COLO668 (cell line): ENCODE data around the gene LPAR1.

Experiments
- DNase-seq: peaks from one replicate; lab custom pipeline; 2025; ENCODE audit not compliant: unreplicated experiment; lab: John Stamatoyannopoulos, UW

The LPAR1 gene

DNA sequence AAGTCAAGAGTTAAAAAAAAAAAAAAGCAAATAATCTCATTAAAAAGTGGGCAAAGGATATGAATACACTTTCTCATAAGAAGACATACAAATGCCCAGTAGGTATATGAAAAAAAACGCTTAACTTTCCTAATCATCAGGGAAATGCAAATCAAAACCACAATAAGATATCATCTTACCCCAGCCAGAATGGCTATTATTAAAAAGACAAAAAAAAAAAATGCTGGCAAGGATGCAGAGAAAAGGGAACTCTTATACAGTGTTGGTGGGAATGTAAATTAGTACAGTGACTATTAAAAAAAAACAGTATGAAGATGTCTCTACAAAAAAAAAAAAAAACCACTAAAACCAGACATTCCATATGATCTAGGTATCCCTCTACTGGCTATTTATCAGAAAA is 79.4 kb downstream of the LPAR1 start:
- no peak for DNase-seq

DNA sequence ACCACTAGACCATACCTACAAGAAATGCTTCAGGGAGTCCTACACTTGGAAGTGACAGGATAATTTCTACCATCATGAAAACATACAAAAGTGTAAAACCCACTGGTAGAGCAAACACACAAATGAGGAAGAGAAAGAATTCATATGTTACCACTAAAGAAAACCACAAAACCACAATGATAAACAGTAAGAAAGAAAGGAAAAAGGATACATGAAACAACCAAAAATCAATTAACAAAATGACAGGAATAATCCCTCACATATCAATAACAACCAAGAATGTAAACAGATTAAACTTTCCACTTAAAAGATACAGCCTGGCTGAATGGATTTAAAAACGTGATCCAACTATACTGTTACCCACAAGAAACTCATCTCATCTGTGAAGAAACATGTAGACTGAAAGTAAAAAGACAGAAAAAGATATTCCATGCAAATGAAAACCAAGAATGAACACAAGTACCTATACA is 83.4 kb downstream of the LPAR1 start:
- DNase-seq = no peak

GRCh38 chr9:110952540-110952859 is 85.8 kb downstream of the LPAR1 start:
- DNase-seq = peak; percentile 18

DNA sequence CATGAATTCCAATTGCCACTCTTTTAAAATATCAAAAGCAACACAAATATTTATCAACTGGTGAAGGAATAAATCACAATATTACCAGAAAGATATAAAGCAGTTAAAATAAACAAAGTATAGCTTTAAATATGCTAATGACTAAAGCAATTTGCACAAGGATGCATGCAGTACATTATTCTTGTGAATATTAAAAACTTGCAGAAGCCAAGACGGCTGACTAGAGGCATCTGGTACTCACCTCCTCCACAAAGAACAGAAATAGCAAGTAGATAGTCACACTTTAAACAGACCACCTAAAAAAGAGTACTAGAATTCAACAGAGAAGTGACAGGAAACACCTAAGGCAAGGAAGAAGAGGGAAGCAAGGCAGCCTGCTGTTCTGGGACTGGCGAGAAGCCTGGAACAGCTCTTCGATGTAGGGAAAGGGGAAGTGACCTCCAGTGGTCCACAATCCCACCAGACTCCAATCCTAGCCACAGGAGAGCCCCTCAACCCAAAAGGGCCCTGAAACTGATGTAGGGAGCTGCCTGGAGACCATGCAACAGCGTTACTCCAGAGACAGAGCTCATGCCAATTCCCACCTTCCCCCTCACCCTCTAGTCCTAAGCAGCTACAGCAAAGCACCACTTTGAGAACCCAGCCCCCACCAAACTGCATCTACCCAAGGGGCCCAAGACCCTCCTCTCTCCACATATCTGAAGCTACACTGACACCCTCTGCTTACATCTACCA is 86.3 kb downstream of the LPAR1 start:
- DNase-seq = no peak

- DNase-seq = no peak
Measured at GRCh38 chr9:110950041-110950645, 88.1 kb downstream of the LPAR1 start.

- DNase-seq = no peak
Measured at GRCh38 chr9:110949081-110949480, 89.2 kb downstream of the LPAR1 start.

GRCh38 chr9:110947491-110948044 is 90.7 kb downstream of the LPAR1 start:
- no peak for DNase-seq

GRCh38 chr9:110942522-110942921 is 95.7 kb downstream of the LPAR1 start:
- no peak for DNase-seq

DNA sequence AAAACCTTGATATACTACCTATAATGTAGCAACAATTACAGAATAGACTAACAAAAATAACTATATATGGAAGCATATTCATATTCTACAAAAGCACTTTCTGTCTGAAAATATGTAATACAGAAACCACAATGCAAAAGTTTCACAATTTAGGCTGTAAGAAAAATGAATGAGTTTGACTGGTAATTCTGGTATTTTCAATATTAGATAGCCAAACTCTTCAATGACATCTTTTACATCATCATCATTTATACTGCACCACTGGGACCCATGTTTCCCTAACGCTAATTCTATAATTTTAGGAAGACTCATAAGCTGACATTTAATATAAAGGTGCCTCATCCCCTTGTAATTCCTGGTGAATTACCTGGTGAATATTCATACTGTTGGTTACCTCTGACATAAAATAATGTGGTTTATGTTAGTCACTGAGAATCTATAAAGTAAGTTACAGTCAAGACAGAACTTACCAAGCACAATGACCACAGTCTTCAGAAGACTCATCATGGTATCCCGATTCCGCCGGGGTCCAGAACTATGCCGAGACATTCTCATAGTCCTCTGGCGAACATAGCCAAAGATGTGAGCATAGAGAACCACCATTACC is 97.2 kb downstream of the LPAR1 start:
- DNase-seq = no peak

- no peak for DNase-seq
Measured at GRCh38 chr9:110939573-110939972, 98.7 kb downstream of the LPAR1 start.

- DNase-seq = no peak
Measured at GRCh38 chr9:110939047-110939446, 99.2 kb downstream of the LPAR1 start.

DNA sequence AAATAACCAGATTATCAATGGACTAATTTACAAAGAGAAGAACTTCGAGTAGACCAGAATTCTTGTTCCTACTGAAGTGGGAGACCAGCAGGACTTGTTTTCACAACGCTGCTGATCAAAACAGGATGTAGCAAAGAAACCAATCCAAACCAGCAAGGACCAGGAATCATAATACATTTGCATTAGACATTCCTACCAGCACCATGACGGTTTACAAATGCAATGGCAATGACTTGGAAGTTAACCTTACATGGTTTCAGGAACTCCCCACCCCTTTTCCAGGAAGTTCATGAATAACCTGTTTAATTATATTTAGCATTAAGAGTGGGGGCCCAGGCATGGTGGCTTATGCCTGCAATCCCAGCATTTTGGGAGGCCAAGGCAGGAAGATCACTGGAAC is 100.0 kb downstream of the LPAR1 start:
- no peak for DNase-seq

DNA sequence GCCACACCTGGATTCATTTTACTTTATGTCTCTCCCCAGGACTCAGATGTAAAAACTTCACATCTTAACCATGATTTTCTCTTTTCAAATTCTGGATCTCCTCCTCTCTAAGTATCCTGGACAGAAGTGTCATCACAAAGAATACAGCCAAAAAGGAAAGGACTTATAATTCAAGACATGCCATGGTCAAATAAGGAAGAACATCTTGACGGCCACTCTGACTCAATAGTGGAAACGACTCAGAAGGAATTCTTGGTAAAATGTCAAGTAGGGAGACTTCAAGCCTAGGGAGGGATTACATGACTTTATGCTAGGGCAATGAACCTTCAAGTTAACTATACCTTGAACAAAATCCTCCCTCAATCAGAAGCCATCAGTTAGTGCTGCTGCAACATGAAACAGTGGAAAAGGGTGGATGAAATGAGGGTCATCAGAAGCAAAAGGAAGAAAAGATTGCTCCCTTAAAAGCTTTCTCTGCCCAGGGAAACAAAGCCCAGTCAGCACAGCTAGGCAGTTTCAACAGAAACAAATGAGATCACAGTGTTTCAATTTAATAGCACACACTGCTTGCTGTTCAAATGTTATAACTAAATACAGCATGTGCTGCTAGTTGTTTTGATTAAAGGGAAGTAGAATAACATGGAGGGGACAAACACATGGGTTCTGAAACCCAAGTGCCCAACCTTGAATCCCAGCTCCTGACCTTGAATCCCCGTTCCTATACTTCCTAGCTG is 101.4 kb downstream of the LPAR1 start:
- DNase-seq = no peak

GRCh38 chr9:110936237-110936636 is 102.0 kb downstream of the LPAR1 start:
- DNase-seq = no peak

DNA sequence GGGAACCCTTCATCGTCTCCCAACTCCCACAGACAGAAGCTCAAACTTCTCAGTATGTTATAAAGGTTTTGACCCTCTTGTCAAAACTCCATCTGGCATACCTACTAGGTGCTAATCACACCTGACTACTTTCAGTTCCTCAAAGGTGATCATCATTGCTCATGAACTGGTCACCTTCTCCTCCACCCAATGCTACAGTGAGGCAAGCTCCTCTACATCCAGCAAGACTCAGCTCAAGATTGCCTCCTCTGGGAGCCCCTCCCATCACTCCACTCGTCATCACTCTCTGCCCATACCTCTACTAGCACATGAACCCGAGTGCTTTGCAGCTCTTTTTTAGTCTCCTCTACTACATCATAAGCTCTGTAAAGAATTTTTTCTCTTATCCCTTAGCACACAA is 102.4 kb downstream of the LPAR1 start:
- no peak for DNase-seq

GRCh38 chr9:110933350-110934001 is 104.8 kb downstream of the LPAR1 start:
- no peak for DNase-seq

- no peak for DNase-seq
Measured at GRCh38 chr9:110932863-110933262, 105.4 kb downstream of the LPAR1 start.

GRCh38 chr9:110928599-110928998 is 109.7 kb downstream of the LPAR1 start:
- DNase-seq = no peak

- no peak for DNase-seq
Measured at GRCh38 chr9:110926828-110927487, 111.3 kb downstream of the LPAR1 start.

- no peak for DNase-seq
Measured at GRCh38 chr9:110923601-110924000, 114.7 kb downstream of the LPAR1 start.
